Measurements from ENCODE around the gene TRAPPC2L. TPM values are rescaled to one million over a fixed set of nuclear protein-coding genes. Genes with fewer than 3 reads are reported as not detected.

Gene TRAPPC2L
- total and polyA plus RNA-seq, 10 of the 15 experiments (the other 5 are each of a cell fraction or from before 2014, with no cell fraction given): 56.3 to 363 (median 118) TPM

DNA sequence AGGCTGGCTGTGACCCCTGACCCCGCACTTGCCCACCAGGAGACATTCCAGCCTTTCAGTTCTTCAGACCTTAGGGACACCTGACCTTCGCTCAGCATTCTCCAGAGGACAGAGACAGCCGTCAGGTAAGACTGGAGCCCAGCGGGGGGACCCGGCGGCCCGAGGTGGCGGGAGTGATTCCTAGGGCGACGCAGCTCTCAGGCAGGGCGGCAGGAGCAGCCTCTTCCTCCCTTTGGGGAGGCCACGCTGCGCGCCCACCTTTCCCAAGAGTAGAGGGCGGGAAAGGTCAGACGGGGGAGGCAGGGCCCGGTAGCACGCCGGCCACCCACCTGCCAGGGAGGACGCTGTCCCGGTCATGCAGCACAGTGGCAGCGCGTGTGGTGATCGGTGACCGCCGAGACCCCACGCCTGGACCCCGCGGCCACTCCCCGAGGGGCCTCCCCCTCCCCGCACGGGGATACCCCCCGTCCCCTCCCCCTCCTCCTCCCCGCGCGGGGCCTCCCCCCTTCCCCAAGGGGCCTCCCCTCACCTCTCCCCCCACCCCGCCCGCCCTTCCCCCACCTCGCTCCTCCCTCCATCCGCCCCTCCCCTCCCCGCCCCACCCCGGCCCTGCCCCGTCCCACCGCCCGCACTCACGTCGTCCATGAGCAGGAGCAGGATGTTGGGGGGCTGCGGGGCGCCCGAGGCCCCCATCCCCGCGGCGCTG lies 652 bp upstream of the TRAPPC2L start:
- peaks cover 13% of the 10 kb centered on the region for H3K79me2 ChIP-seq (ENCODE audit: control insufficient read depth, insufficient read depth, low read length)
- CTCF ChIA-PET: interaction anchor here (2.1 to 2.9 kb wide), 2 partner anchors 38 to 44 kb away, joined by 6 to 19 read pairs; partner anchors contain the start of gene APRT
- H3K9me3 ChIP-seq (replicated peaks; ENCODE audit: control insufficient read depth, insufficient read depth, low read length): no peaks in the 10 kb centered on the region
- FAIRE-seq (no peak), ATAC-seq (no peak; the same call in 2 of the 3 replicates), DNase-seq (ENCODE audit: low read depth, low spot score) (no peak)
- peaks cover 4 to 5% of the 10 kb centered on the region in 2 experiments; a peak in 3 of 4 replicates for H3K36me3 ChIP-seq (ENCODE audit: control insufficient read depth in 2 of 2, insufficient read depth in 2 of 2, low read length in 1 of 2)
- 46% methylated on average over 36 of the region's 53 CpGs for WGBS (ENCODE audit: insufficient coverage, insufficient replicate concordance, low lambda C conversion rate, missing lambda C conversion rate)
- RAD21 ChIA-PET (ENCODE audit: unreplicated experiment): interaction anchor here (0.8 to 1.8 kb wide), 5 partner anchors 44 to 360 kb away, joined by 3 to 4 read pairs (median 3); partner anchors contain the start of gene CDH15
- H3K9ac ChIP-seq (ENCODE audit: control insufficient read depth, insufficient read depth, low read length): peak overlapping the region; percentile 29; the same call in 1 of the 2 replicates
- peaks cover 23% of the 10 kb centered on the region for H3K4me1 ChIP-seq (ENCODE audit: control insufficient read depth, insufficient read depth, low read length)
- 0 out of 2 replicates have a peak, but pooled peaks cover 2% of the 10 kb centered on the region for H4K20me1 ChIP-seq (ENCODE audit: control insufficient read depth, insufficient read depth)
- H3K27ac ChIP-seq (ENCODE audit: control insufficient read depth, insufficient read depth): no peak overlapping the region
- intact Hi-C loops (cut with micrococcal nuclease; ENCODE audit: unreplicated experiment): loop anchor here (5.0 kb wide), 2 partner anchors 44 to 66 kb away; partner anchors contain the start of gene APRT
- no peak for TF ChIP-seq SIX5 (IDR thresholded peaks at IDR 0.05; ENCODE audit: low read depth, low read length, severe bottlenecking)
- TF ChIP-seq, protein P1, sequence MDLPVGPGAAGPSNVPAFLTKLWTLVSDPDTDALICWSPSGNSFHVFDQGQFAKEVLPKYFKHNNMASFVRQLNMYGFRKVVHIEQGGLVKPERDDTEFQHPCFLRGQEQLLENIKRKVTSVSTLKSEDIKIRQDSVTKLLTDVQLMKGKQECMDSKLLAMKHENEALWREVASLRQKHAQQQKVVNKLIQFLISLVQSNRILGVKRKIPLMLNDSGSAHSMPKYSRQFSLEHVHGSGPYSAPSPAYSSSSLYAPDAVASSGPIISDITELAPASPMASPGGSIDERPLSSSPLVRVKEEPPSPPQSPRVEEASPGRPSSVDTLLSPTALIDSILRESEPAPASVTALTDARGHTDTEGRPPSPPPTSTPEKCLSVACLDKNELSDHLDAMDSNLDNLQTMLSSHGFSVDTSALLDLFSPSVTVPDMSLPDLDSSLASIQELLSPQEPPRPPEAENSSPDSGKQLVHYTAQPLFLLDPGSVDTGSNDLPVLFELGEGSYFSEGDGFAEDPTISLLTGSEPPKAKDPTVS (IDR thresholded peaks at IDR 0.05; ENCODE audit: low read depth, low read length): no peak
- TF ChIP-seq NR2F1 (conservative IDR thresholded peaks at IDR 0.05): 0 out of 2 replicates have a peak, but pooled peaks have one; percentile 42
- peak overlapping the region; percentile 72; the same call in 1 of the 2 replicates for H2AFZ ChIP-seq (ENCODE audit: control insufficient read depth, low read depth, low read length)
- in situ Hi-C loops (cut with MboI): no loop called here
- H3K27me3 ChIP-seq (replicated peaks in 1 of 2; ENCODE audit: control insufficient read depth in 2 of 2, insufficient read depth in 2 of 2, low read length in 1 of 2): no peaks in the 10 kb centered on the region
- POLR2A ChIA-PET: interaction anchor here (1.0 kb wide), 2 partner anchors 76 to 174 kb away, joined by 3 to 4 read pairs; no protein-coding TSS in a partner anchor
- SMC1A ChIA-PET (ENCODE audit: uncharacterized antibody, unreplicated experiment): interaction anchor here (1.6 to 2.0 kb wide), 2 partner anchors 46 to 87 kb away, joined by 4 read pairs; no protein-coding TSS in a partner anchor
- H3K4me3 ChIP-seq: peak overlapping the region; percentile 71
- no TSS peak for BruUV-seq (replicated peaks)
- peak overlapping the region; percentile 81 for H3K4me2 ChIP-seq (ENCODE audit: control insufficient read depth, insufficient read depth)

Data from GM12878 (cell line).